Right lobe of liver (tissue), 4 donors: Measurements from ENCODE around the gene QRSL1.

Experiments
- POLR2A ChIP-seq: fragments of 450-650 bp; IDR thresholded peaks from one replicate; pipeline ENCODE4 v1.6.1; 2017; ENCODE audit warnings: antibody characterized with exemption, mild to moderate bottlenecking
- TF ChIP-seq, protein P1 (sequence below), 4 donors: fragments of 200-600 bp in 3 of 4; fragments of 450-650 bp in 1 of 4; IDR thresholded peaks; one replicate each; pipeline versions ENCODE4 v1.5.1 to v1.8.0; 2016 to 2022; ENCODE audit warnings: antibody characterized with exemption in 4 of 4, mild to moderate bottlenecking in 2 of 4
- donor health status: DM: no; HTN: no; CAD: no.
- donor health status: DM: no; HTN: no; CAD: no.
- donor health status: DM: no; HTN: yes; CAD: no.

DNA sequence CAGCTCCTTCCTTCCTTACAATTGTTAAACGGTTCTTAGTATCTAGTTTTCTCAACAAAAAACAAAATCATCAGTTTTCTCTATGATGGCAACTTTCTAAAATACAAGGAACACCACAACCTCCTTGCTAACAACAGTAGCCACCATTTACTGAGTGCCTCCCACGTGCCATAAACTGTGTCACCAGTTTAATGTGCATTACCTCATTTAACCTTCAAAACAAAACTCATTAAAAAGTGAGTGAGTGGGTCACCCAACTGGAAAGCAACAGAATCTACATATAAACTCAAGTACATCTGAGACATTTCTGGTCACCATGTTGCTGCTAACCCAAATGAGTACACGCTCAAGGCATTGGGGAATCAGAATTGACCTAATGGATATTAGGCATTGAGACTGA lies 11.1 kb upstream of the QRSL1 start:
- TF ChIP-seq, protein P1, sequence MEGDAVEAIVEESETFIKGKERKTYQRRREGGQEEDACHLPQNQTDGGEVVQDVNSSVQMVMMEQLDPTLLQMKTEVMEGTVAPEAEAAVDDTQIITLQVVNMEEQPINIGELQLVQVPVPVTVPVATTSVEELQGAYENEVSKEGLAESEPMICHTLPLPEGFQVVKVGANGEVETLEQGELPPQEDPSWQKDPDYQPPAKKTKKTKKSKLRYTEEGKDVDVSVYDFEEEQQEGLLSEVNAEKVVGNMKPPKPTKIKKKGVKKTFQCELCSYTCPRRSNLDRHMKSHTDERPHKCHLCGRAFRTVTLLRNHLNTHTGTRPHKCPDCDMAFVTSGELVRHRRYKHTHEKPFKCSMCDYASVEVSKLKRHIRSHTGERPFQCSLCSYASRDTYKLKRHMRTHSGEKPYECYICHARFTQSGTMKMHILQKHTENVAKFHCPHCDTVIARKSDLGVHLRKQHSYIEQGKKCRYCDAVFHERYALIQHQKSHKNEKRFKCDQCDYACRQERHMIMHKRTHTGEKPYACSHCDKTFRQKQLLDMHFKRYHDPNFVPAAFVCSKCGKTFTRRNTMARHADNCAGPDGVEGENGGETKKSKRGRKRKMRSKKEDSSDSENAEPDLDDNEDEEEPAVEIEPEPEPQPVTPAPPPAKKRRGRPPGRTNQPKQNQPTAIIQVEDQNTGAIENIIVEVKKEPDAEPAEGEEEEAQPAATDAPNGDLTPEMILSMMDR (IDR thresholded peaks at IDR 0.05): no peak
- TF ChIP-seq POLR2A: no peak
